ENCODE data around the gene NTN4.

DNA sequence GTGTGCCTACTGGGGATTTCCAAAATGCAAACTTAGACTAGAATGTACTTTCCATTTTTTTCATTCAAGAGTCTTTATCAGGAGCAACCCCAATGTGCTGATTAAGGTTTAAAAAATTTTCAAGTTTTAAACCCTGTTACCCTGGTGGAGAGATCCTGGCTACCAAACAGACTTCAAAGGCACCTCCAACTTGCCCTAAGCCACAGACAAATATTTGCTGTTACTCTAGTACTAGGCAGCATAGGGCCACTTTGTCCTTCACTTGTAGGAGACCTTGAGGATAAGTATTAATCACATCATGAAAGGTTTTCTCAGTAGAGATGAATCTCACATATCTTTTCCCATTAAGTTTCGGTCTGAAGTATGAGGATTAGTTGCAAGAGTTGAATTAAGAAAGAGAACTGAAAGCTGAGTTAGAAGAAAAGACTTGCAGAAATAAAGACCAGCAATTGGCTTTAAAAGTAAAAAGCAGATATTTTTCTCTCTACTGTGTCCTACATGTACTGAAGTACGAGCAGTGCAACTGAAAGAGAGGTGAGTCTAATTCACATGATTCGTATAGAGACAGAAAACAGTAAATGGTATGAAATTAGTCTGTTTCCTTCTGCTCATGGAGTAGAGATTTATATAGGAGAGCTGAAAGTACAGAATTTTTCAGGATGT lies 28.3 kb downstream of the NTN4 start:
- TF ChIP-seq CTCF (IDR thresholded peaks at IDR 0.05; ENCODE audit: low read depth, low read length, poor library complexity, severe bottlenecking) (no peak), EZH2phosphoT487 (IDR thresholded peaks at IDR 0.05; ENCODE audit: borderline replicate concordance, low read length) (no peak)

All from DOHH2 (cell line).